Lower lobe of right lung (tissue), 2 donors: ENCODE data around the gene SLC5A4. TPM values are rescaled to one million over a fixed set of nuclear protein-coding genes. Genes with fewer than 3 reads are reported as not detected.

Experiments used
- ATAC-seq, 2 donors: fragments of 200-7000 bp; cut with Tn5 transposase; one replicate each; pipeline ENCODE4 v1.9.1; 2020 to 2022; ENCODE audit warnings: mild to moderate bottlenecking in 2 of 2, moderate library complexity in 2 of 2
- DNase-seq: peaks from one replicate; pipeline ENCODE4 v3.0.0-alpha.2; 2020
- H3K27ac ChIP-seq: fragments of 200-600 bp; one replicate; pipeline ENCODE4 v1.8.0; 2022
- H3K27me3 ChIP-seq: fragments of 200-600 bp; one replicate; pipeline ENCODE4 v1.8.0; 2022; ENCODE audit warnings: low read depth
- H3K36me3 ChIP-seq: fragments of 200-600 bp; one replicate; pipeline ENCODE4 v1.8.0; 2022; ENCODE audit warnings: mild to moderate bottlenecking
- H3K4me1 ChIP-seq: fragments of 200-600 bp; one replicate; pipeline ENCODE4 v1.8.0; 2022
- H3K4me3 ChIP-seq: fragments of 200-600 bp; one replicate; pipeline ENCODE4 v1.8.0; 2022; ENCODE audit warnings: mild to moderate bottlenecking
- H3K9me3 ChIP-seq: fragments of 200-600 bp; one replicate; pipeline ENCODE4 v1.8.0; 2022
- CTCF ChIP-seq: fragments of 200-600 bp; IDR thresholded peaks from one replicate; pipeline ENCODE4 v1.8.0; 2022; ENCODE audit warnings: antibody characterized with exemption, mild to moderate bottlenecking
- intact Hi-C: fragments of 100-400 bp; cut with DNase I; formaldehyde crosslinking; loops from one replicate; pipeline ENCODE4 v1.11.0; 2022
- total RNA-seq: library from RNA; stranded (reverse); fragmentation: NEBNext Ultra II Directional; extraction: Animal tissue kit (Norgen Biotek cat#: 25700); gene quantifications from one replicate; pipeline ENCODE4 v1.2.1, GENCODE V29; 2021
- donor health status: DM: no; HTN: yes; CAD: no; lungs with severe emphysema.

Gene SLC5A4
- total RNA-seq, 1 donor from 2014 or later: 1.4 TPM

GRCh38 chr22:32206774-32207758, 48.1 kb downstream of the SLC5A4 start:
- DNase-seq (no peak), ATAC-seq (peak; percentile 29 to 51)
- H3K4me1 ChIP-seq: peaks cover 12% of the 10 kb centered on the region
- H3K4me3 ChIP-seq: no peak overlapping the region
- peak; percentile 57 for TF ChIP-seq CTCF
- no peaks in the 10 kb centered on the region for H3K9me3 ChIP-seq
- intact Hi-C loops: no loop called here
- no peak overlapping the region for H3K27ac ChIP-seq
- H3K27me3 ChIP-seq: peaks cover 26% of the 10 kb centered on the region
- H3K36me3 ChIP-seq: no peaks in the 10 kb centered on the region

GRCh38 chr22:32205974-32206773, 49.0 kb downstream of the SLC5A4 start:
- intact Hi-C loops: no loop called here
- DNase-seq (no peak), ATAC-seq (no peak)
- Histone ChIP-seq H3K4me3 (no peak overlapping the region), H3K4me1 (peaks cover 13% of the 10 kb centered on the region), H3K27me3 (peaks cover 29% of the 10 kb centered on the region), H3K36me3 (no peaks in the 10 kb centered on the region), H3K9me3 (no peaks in the 10 kb centered on the region), H3K27ac (no peak overlapping the region)
- TF ChIP-seq CTCF: no peak

GRCh38 chr22:32204856-32205722, 50.1 kb downstream of the SLC5A4 start, which contains the start of gene RFPL2:
Gene RFPL2, minus strand, starts transcription at chr22:32205073. Its CDS starts 2,622 bp downstream, at chr22:32202451.
- DNase-seq (peak; percentile 69), ATAC-seq (peak; percentile 67 to 74)
- no peak within 1 kb of the TSS for H3K27ac ChIP-seq
- intact Hi-C loops: no loop called here
- no peak for TF ChIP-seq CTCF
- no peaks in the 10 kb centered on the region for H3K36me3 ChIP-seq
- peaks cover 13% of the 10 kb centered on the region for H3K4me1 ChIP-seq
- peak within 1 kb of the TSS; percentile 33 for H3K4me3 ChIP-seq
- peaks cover 29% of the 10 kb centered on the region for H3K27me3 ChIP-seq
- no peaks in the 10 kb centered on the region for H3K9me3 ChIP-seq

- no peak for TF ChIP-seq CTCF
- intact Hi-C loops: no loop called here
- H3K27ac ChIP-seq: no peak overlapping the region
- no peak for DNase-seq
- peaks cover 32% of the 10 kb centered on the region for H3K27me3 ChIP-seq
- peaks cover 13% of the 10 kb centered on the region for H3K4me1 ChIP-seq
- H3K9me3 ChIP-seq: no peaks in the 10 kb centered on the region
- peak; percentile 2 to 18 for ATAC-seq
- H3K36me3 ChIP-seq: no peaks in the 10 kb centered on the region
- peak overlapping the region; percentile 33 for H3K4me3 ChIP-seq
These were observed 50.9 kb downstream of the SLC5A4 start for GRCh38 chr22:32204040-32204855.
